ENCODE data around the gene KCND3. TPM values are rescaled to one million over a fixed set of nuclear protein-coding genes. Genes with fewer than 3 reads are reported as not detected.

KCND3 gene
- total and polyA plus RNA-seq, 2 donors (not counting 3 experiments of a cell fraction or from before 2014, with no cell fraction given): 0.03 TPM; not detected in 1

DNA sequence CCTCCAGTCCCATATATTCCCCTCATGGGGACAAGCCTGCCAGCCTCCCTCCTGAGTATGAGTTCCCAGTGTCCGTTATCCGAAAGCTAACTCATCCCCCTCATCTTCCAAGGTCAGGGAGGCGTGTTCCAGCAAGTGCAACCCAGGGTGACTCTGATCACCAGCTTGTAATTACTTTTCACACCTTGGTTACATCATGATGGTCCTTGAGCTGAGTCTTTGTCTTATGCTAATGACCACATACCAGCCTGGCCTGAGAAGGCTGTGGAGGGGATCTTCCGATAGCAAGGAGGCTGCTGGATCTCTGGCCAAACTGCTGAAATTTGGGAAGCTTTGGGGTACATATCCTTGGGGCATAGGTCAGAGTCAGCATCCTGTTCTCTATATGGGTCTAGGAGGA, 134.2 kb downstream of the KCND3 start:
- no peak overlapping the region for H3K4me3 ChIP-seq (replicated peaks in 1 of 3; ENCODE audit: insufficient read depth in 1 of 3, low read depth in 1 of 3, low read length in 3 of 3)
- H3K4me1 ChIP-seq (ENCODE audit: control insufficient read depth, extremely low read depth, insufficient read depth, low read length): no peaks in the 10 kb centered on the region
- H3K9me1 ChIP-seq (replicated peaks; ENCODE audit: control insufficient read depth, extremely low read depth, insufficient read depth, low read length): no peaks in the 10 kb centered on the region
- H3K4me2 ChIP-seq (ENCODE audit: insufficient read depth, low read length): no peak overlapping the region
- H2AFZ ChIP-seq (ENCODE audit: low read depth, low read length): no peak overlapping the region
- TF ChIP-seq JUN (IDR thresholded peaks at IDR 0.05; ENCODE audit: borderline replicate concordance, insufficient read depth, insufficient read length, low read depth) (no peak), MYC (IDR thresholded peaks at IDR 0.05; ENCODE audit: low read depth, low read length) (no peak), EZH2 (IDR thresholded peaks at IDR 0.05; ENCODE audit: borderline replicate concordance, low read depth, low read length, severe bottlenecking) (no peak), POLR2A (IDR thresholded peaks at IDR 0.05; ENCODE audit: low read depth, low read length) (no peak), GATA2 (IDR thresholded peaks at IDR 0.05; ENCODE audit: insufficient read depth, insufficient read length, low read depth, low read length) (no peak), POLR2AphosphoS5 (IDR thresholded peaks at IDR 0.05; ENCODE audit: insufficient read depth, low read depth, low read length) (no peak), FOS (IDR thresholded peaks at IDR 0.05; ENCODE audit: borderline replicate concordance, insufficient read depth, low read length) (no peak)
- TF ChIP-seq, protein P1, sequence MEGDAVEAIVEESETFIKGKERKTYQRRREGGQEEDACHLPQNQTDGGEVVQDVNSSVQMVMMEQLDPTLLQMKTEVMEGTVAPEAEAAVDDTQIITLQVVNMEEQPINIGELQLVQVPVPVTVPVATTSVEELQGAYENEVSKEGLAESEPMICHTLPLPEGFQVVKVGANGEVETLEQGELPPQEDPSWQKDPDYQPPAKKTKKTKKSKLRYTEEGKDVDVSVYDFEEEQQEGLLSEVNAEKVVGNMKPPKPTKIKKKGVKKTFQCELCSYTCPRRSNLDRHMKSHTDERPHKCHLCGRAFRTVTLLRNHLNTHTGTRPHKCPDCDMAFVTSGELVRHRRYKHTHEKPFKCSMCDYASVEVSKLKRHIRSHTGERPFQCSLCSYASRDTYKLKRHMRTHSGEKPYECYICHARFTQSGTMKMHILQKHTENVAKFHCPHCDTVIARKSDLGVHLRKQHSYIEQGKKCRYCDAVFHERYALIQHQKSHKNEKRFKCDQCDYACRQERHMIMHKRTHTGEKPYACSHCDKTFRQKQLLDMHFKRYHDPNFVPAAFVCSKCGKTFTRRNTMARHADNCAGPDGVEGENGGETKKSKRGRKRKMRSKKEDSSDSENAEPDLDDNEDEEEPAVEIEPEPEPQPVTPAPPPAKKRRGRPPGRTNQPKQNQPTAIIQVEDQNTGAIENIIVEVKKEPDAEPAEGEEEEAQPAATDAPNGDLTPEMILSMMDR (IDR thresholded peaks at IDR 0.05; ENCODE audit: extremely low read depth in 1 of 2, insufficient read depth in 1 of 2, low read depth in 1 of 2, low read length in 2 of 2): no peak
- TF ChIP-seq, protein P2, sequence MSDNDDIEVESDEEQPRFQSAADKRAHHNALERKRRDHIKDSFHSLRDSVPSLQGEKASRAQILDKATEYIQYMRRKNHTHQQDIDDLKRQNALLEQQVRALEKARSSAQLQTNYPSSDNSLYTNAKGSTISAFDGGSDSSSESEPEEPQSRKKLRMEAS (IDR thresholded peaks at IDR 0.05; ENCODE audit: insufficient read depth, insufficient read length): no peak
- no peaks in the 10 kb centered on the region for H3K9me3 ChIP-seq (replicated peaks; ENCODE audit: control insufficient read depth, insufficient read depth, low read length)
- ChIA-PET POLR2A (no interaction called here), CTCF (no interaction called here)
- no peaks in the 10 kb centered on the region for H3K36me3 ChIP-seq (ENCODE audit: control insufficient read depth in 2 of 2, extremely low read depth in 1 of 2, insufficient read depth in 2 of 2, low read length in 2 of 2)
- no TSS peak for BruUV-seq (replicated peaks)
- intact Hi-C loops (cut with micrococcal nuclease): no loop called here
- dilution Hi-C loops (cut with MboI; ENCODE audit: extremely low pct_ligation_motif_present, low sequenced_read_pairs): no loop called here
- H3K27me3 ChIP-seq (ENCODE audit: control insufficient read depth in 2 of 2, insufficient read depth in 2 of 2, low read length in 2 of 2): no peaks in the 10 kb centered on the region
- no peak overlapping the region for H3K9ac ChIP-seq (replicated peaks; ENCODE audit: extremely low read depth, insufficient read depth, low read length)
- DNase-seq (ENCODE audit: low read depth, low spot score) (no peak), FAIRE-seq (no peak)
- no peaks in the 10 kb centered on the region for H3K79me2 ChIP-seq (ENCODE audit: control insufficient read depth, insufficient read depth, low read length)
- no peaks in the 10 kb centered on the region for H4K20me1 ChIP-seq (replicated peaks; ENCODE audit: control insufficient read depth, extremely low read depth, insufficient read depth, low read length)
- H3K27ac ChIP-seq (ENCODE audit: insufficient read depth, low read depth, low read length): no peak overlapping the region

All from endothelial cell of umbilical vein (primary cell).